DLD1 (cell line): ENCODE results near the gene THSD7B.

Source experiments
- in situ Hi-C: cut with HindIII; loops from 2 replicates; pipeline ENCODE4 v1.10.0; 2017; ENCODE audit warnings: low sequenced_read_pairs

Gene THSD7B

DNA sequence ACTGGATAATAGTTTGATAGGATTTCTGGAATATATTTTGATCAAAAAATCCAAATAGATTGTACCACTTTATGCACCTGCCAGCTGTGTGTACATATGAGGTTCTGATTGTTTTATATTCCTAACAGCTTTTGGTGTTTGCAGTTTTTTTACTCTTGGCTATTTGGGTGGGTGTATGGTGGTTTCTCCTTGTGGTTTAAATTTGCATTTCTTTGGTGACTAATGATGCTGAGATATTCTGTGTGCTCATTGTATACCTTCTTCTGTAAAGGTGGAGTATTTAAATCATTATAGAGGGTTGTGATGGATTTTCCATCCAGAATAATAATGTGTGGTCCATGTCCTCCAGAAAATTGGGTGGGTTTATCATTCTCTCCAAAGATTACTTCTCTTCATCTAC lies 372.9 kb downstream of the THSD7B start:
- in situ Hi-C loops, result no loop called here

DNA sequence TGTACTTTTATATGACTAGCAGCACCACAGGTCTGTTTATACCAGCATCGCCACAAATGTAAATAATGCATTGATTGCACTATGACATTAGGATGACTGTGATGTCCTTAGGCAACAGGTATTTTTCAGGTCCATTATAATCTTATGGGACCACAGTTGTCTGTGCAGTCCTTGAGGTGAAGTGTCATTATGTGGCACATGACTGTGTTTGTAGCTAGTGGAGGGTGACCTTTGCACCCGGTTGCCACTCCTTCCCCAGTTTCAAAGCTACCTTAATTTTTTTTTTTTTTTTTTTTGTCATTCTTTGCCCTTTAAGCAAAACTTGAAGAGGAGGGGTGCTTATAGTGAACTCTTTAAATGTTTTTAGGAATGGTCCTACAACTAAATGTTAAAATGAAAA lies 386.4 kb downstream of the THSD7B start:
- in situ Hi-C loops, result no loop called here

DNA sequence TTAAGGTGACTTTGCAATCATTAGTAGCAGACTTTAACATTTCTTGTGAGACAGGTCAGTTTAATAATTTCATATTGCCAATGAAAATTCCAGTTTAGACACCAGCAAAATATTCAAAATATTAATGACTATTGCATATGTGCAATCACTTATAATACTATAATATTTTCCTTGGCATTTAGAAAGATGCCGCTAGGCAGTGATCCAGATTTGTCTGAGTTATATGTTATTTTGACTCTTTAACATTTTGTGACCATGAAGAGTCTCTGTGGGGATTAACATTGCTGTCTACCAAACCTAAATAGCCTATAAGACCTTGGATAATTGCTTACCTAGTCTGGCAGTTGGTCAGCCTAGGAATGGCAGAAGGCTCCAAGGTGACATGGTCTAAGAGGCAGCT lies 389.6 kb downstream of the THSD7B start:
- in situ Hi-C loops, result no loop called here

DNA sequence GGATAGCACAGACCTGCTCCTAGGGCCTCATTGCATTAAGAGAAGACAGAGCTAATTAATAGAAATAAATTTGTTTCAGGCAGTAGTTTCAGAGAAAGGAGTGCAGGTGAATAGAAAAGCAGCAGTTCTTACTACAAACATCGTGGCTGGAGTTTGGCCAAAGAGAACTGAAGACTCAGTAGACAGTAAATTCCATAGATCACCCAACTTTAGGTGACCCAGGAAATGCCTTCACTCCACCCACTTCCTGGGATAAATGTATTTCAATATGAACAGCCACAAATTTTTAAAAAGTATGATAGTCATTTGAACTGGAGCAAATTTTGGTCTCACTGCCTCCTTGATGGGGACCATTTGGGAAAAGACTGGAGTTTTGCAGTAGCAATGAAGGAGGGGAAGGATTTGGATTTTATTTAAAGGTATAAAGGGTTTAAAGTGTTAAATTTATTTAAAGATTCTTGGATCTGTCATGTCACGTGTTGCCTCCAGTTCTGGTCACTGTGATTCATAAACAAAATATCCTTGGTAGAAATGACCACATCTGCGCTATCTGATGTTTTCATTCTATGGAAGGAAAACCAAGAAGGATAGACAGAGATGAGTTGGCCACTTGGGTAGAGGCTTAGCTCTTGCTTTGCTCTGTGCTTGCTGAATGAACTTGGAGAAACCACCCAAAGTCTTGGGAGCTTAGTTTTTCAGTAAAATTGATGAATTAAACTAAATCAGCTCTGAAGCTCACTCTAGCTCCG lies 390.2 kb downstream of the THSD7B start:
- in situ Hi-C loops, result no loop called here

DNA sequence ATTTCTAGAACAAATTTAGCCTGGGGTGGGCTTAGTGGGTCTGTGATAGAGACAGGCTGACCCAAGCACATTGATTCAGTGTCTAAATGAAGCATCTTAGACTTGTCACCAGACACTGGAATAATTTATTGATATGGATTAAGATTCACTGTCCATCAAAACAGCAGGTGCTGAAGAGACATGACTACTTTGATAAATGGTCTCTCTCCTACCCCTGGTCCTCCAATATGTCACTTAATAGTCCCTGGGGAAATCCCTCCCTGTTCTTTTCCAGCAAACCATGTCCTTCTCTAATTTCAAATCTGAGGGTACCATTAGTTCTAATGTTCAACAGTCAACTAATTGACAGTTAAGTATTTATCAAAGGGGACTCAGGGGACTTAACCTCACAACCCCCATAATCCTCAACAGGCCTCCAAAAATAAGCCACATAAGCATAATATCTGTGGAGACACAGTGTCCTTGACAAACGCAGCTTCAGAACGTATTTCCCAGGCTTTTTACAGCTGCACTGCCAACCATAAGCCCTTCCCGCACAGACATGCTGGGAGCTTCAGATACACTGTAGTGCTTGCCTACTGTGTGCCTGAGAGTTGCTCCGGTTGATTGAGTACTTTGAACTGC lies 391.0 kb downstream of the THSD7B start:
- in situ Hi-C loops, result no loop called here

DNA sequence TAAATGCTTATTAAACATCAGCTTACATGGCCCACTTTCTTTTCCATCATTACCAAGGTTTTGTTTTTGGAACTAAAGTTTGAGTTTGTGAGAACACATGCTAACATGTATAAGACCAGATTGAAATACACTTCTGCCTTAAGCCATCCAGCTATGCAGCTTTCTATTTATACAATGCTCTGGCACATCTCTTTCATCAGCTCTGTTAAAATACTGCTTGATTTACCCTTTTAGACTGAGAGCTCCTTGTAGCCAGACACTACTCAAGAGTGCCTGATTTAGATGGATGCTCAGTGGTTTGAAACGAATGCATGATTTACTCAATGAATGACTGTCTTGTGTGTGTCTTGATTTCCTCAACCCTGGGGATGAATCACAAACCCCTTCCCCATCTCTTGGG lies 392.5 kb downstream of the THSD7B start:
- in situ Hi-C loops, result no loop called here

DNA sequence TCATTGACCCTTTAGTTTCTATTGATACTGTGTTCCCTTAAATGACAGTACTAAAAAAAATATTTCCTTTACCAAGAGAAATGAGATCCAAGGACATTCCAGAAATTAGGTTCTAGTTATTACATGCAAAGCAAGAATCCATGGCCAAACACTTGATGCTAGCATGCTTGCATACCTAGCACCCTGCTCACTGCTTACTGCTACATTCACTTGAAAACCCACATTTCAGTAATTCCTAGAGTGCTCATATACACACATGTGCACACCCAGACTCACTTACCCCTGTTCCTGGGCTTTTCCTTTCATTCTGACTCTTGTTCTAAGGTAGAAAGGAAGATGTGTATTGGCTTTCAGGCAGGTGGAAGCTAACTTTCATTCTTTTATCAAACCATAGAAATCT lies 395.9 kb downstream of the THSD7B start:
- in situ Hi-C loops, result no loop called here

DNA sequence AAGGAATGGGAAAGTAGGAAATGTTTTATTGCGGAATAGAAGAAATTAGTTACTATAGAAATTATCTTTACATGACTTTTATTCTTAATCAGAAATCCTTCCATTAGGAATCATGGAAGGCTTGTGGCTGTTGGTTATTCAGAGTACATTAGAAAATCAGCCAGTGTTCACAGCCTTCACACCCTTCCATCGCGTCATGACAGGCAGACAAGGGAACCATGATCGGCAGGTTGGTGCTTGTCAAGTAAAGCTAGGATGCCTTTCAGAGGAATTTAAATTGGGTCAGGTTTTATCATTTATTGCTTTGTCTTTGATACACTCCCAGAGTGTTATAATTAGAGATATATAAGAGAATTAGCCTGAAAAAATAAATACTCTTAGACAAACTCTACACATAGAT lies 400.6 kb downstream of the THSD7B start:
- in situ Hi-C loops, result no loop called here

DNA sequence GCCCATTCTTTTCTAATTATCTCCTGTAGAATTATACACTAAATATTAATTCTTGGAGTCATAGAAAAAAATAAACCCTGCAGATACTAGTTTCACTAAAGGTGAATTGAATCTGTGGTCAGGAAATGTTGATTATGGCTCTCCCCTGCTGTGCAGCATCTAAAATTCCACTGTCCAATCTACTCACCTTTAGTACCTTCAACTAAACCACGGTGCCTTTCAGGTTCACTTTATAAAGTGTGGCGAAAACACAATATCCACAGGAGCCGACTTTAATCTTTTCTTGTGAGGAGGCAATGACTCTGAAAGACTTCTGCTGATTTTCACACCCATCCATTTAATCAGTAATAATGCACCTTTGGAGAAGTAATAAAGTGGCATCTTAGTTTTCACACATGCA lies 402.3 kb downstream of the THSD7B start:
- in situ Hi-C loops, result no loop called here

DNA sequence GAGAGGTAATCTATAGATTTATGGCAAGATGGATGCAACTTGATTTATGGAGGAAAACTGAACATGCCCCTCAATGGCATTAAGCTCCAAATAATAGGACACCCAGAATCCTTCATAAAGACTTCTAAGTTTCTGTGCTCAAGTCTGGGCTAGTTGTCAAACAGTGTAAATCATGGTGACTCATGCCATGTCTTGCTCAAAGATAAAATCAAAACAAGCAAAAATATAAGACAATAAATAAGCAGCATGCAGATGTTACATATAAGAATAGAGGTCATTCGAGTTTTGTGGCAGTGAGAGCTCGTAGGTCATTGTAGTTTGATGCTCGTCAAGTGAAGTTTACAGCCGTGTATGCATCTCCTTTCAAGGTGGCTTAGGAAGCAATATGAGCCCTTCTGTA lies 403.2 kb downstream of the THSD7B start:
- in situ Hi-C loops, result no loop called here

DNA sequence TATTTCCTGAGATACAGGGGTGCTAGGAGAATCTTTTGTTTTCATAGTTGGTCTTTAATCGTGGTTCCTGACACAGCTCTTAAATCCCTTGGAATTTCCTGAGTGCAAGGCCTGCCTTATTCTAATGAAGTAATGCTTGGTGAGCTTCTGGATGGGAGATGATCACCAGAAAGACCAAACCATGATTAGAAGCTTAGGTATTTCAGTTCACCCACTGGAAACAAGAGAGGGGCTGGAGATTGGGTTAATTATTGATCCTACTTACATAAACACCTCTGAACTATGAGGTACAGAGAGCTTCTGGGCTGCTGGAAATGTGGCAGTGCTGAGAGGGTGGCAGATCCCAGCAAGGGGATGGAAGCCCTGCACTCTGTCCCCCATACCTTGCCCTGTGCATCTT lies 406.8 kb downstream of the THSD7B start:
- in situ Hi-C loops, result no loop called here

DNA sequence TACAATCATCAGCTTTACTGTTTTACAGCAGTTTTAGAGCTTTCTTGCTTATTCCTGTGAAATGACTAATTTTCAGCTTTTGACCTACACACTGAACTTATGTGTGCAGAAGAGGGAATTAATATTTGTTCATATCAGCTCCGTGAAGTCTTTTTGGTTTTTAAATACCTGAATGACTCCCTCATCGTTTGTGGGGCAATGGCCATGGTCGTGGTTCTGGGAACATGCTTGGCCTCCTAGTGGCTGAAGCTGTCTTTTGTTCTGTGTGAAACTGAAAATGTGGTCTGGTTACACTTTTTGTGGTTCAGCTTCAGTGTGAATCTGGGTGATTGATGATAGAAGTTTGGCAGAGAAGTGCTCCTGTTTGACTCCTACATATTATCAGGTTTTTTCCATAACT lies 408.1 kb downstream of the THSD7B start:
- in situ Hi-C loops, result no loop called here

DNA sequence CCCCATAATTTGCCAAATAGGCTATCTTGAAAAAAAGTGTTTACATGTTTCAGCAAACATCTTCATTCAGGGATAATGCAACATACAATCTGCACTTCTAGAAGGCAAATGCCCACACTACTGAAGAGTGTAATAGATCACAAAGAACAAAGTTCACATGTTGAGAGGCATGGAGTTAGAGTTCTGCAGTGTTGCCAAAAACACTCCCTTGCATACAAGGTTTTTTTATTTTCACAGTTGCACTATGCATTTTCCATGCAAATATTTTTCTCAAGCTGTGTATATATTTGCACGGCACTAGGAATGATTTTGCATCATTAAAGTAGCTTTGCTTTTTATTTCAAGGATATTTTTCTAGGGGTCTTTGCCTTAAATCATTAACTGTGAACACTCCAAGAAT lies 409.9 kb downstream of the THSD7B start:
- in situ Hi-C loops, result no loop called here

DNA sequence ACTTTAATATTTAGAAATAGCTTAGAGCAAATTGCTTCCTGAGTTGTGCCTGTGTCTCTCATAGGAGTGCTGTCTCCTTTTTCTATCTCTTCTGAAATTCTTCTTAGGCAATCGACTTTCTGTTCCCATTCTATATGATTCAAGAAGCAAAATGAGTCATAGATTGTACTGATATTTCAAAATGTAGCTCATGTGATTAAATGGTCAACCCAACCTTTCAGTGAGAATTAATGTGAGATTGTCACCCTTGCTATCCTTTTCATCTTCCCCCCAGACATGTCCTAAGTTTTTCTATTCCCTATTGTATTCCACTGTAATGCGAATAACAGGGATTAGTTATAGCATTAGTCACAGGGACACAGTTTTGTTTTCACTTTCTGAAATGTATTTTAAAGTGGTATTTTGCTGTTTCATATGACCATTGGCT lies 413.6 kb downstream of the THSD7B start:
- in situ Hi-C loops, result no loop called here

DNA sequence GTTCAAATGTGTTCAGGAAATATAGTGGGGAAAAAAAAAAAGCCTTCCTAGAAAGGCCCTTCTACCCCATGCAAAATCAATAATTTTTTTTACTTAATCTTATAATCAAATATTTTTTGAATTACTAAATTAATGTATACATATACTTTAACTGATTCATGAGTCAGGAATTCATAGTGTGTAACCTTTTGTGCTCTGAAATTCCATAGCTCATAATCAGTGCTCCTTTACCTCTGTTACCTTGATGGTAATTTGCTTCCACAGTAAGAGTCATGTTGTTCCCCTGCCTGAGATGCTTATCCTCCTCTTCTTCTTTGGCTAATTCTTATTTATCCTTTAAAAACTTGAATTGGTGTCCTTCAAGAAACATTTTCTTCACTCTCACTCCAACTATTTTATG lies 414.2 kb downstream of the THSD7B start:
- in situ Hi-C loops, result no loop called here

DNA sequence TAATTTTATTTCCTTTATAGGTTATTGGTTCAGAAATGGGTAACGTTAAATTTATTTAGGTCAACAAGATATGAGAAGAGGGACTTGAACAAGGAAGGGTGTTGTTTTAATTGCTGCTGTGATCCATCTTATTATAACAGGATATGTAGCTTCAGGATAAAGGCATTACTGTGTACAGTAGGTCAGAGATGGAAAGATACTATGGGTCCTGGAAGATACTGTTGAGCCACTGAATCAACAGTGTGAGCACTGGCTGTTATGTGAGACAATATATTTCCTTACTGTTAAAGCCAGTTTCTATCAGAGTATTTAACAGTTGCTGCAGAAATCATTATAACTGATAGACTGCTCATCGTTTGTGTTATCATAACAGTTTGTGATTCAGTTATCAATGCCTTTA lies 414.7 kb downstream of the THSD7B start:
- in situ Hi-C loops, result no loop called here

DNA sequence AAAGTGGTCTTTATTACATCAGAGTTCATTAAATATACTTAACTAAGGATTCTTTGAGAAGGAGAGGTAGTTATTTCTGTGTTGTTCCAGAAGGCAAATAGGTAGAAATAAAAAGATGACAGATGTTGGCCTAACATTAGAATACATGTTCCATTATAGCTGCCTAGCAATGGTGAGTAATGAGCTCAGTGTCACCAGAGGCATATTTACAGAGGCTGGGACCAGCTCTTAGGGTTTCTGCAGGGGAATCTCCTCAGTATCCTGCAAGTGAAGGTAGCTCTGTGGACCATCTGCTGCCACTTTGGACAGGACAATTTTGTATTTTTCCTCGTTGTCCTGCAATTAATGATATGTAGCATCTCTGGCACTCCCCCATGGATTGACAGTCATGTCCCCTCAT lies 416.0 kb downstream of the THSD7B start:
- in situ Hi-C loops, result no loop called here

DNA sequence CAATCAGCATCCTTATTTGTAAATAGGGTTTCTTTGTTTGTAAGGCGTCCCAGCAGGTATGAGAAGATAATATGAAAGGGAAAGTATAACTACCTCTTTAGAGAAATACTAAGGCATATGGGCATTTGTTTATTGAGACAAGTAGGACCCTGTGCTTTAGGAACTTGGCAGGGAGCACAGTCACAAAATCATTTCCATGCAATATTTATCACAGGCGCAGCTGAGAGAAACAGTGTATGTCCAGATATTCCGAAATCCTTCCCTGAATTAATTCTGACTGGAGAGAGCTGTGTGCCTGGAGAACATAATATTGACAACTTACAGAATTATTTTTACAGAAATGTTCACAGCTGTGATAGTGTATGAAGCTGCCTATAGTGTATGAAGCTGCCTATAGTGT lies 416.7 kb downstream of the THSD7B start:
- in situ Hi-C loops, result no loop called here

DNA sequence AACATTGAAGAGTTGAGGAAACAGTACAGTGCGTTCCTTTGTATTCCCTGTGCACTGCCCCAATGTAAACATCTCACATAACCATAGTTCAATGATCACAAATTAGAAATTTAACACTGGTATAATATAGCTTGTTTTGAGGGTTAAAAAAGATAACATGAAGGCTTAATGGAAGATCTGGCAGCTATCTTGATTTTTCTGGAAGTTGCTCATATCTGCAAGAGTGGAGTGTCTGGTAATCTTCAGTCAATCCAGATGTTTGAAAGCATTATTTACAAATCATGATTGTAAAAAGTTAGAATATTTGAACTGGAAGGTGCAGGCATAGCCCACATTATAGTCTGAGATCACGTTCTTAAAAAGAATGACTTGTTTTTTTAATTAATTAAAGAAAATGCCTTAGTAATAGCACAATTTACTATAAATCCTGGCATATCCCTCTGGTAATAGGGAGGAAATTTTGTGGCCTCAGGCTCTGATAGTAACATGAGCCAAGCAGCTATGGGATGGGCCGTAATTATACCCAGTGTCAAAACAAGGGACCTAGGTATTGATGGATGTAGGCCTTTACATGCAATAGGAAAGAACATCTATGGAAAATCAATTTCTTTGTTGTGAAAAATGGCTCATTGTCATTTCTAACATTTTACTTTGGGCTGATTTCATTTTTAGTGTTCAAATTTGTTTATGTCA lies 418.0 kb downstream of the THSD7B start:
- in situ Hi-C loops, result no loop called here

DNA sequence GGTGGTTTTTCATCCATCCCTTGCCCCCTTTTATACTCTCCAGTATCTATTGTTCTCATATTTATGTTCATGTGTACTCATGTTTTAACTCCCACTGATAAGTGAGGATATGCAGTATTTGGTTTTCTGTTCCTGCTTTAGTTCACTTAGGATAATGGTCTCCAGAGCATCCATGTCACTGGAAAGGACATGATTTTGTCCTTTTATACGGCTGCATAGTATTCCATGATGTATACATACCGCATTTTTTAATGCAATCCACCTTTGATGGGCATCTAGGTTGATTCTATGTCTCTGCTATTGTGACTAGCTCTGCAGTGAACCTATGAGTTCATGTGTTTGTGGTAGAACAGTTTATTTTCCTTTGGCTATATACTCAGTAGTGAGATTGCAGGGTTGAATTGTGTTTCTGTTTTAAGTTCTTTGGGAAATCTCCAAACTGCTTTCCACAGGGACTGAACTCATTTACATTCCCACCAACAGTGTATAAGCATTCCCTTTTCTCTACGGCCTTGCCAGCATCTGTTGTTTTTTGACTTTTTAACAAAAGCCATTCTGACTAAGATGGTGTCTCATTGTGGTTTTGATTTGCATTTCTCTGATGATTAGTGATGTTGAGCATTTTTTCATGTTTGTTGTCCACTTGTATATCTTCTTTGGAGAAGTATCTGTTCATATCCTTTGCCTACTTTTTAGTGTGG lies 420.2 kb downstream of the THSD7B start:
- in situ Hi-C loops, result no loop called here

DNA sequence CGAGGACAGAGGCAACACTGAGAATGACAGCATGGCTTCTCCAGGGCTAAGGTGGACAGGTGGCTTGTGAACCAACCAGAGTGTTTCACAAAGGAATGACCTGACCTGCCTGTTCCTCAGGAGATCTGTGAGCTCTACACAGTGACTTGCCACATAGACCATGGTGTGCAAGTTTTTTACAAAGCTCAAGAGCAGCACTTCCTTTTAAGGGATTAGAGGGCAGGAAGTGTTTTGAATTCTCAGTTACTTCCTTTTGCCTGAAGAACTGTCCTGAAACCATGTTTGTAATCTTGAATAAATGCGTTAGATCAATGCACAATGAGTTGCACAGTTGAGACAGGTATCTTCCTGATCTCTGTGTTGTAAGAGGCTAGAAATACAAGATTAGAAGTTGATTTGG lies 421.9 kb downstream of the THSD7B start:
- in situ Hi-C loops, result no loop called here
